Measurements from ENCODE around the gene PEX11G.

Gene PEX11G

DNA sequence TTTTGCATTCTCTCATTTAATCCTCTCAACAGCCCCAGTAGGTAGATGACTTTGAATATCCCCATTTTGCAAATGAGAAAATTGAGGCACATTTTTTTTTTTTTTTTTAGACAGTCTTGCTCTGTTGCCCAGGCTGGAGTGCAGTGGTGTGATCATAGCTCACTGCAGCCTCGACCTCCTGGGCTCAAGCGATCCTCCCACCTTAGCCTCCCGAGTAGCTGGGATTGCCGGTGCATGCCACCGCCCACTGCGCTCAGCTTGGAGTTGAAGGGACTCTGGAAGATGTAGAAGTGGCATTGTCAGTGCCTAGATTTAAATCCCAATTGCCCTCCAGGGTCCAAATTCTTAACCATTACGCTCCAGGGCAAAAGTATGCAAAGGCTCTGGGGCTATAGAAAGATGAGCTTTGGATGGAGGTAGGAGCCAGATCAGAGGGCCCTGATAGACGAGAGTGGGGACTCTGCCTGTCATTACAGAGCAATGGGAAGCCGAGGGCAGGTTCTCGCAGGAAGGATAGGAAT, 32.8 kb upstream of the PEX11G start:
- DNase-seq, result no peak

DNA sequence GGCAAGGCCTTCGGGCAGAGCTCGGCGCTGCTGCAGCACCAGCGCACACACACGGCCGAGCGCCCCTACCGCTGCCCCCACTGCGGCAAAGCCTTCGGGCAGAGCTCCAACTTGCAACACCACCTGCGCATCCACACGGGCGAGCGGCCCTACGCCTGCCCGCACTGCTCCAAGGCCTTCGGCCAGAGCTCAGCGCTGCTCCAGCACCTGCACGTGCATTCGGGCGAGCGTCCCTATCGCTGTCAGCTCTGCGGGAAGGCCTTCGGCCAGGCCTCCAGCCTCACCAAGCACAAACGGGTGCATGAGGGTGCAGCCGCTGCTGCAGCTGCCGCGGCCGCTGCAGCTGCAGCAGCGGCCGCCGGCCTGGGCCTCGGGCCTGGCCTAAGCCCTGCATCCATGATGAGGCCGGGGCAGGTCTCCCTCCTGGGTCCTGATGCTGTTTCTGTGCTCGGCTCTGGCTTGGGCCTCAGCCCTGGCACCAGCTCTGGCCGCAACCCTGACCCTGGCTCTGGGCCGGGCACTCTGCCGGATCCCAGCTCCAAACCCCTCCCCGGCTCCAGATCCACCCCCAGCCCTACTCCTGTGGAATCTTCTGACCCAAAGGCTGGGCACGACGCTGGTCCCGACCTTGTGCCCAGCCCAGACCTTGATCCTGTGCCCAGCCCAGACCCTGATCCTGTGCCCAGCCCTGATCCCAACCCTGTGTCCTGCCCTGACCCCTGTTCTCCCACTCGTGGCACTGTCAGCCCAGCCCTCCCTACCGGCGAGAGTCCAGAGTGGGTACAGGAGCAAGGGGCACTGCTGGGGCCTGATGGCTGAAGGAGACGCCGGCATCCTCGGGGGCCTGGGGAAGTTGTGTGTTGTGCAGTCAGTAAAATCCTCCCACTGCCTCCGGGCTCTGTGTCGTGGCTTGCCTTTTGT, 31.6 kb upstream of the PEX11G start:
- DNase-seq, result no peak

- DNase-seq, result no peak
Observed at GRCh38 chr19:7519361-7520130, 30.7 kb upstream of the PEX11G start.

- no peak for DNase-seq
Observed at GRCh38 chr19:7516878-7517277, 28.0 kb upstream of the PEX11G start.

DNA sequence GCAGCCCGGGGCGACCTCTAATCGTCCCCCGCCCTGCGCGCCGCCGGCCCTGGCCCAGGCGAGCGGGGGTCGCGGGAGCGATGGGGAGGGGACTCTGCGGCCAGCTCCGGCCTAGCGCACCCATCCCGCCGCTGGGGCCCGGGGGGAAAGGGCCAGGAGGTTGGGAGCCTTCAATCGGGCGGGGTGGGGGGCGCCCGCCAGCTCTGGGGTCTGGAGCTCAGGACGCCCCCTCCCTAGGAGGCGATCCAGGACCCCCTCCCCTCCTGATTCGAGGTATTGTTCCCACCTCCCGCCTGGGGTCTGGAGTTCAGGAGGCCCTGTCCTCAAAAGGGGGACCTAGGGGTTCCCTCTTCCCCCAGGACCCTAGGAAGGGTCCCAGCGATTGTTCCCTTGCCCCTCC, 27.5 kb upstream of the PEX11G start:
- DNase-seq, result no peak

GRCh38 chr19:7515645-7516151, 26.9 kb upstream of the PEX11G start, which contains the start of gene ZNF358:
Gene ZNF358 (plus strand): TSS chr19:7516103. CDS start chr19:7519243, 3,140 bp downstream.
- DNase-seq, result peak; percentile 77

- no peak for DNase-seq
Observed at GRCh38 chr19:7515110-7515644, 26.3 kb upstream of the PEX11G start.

DNA sequence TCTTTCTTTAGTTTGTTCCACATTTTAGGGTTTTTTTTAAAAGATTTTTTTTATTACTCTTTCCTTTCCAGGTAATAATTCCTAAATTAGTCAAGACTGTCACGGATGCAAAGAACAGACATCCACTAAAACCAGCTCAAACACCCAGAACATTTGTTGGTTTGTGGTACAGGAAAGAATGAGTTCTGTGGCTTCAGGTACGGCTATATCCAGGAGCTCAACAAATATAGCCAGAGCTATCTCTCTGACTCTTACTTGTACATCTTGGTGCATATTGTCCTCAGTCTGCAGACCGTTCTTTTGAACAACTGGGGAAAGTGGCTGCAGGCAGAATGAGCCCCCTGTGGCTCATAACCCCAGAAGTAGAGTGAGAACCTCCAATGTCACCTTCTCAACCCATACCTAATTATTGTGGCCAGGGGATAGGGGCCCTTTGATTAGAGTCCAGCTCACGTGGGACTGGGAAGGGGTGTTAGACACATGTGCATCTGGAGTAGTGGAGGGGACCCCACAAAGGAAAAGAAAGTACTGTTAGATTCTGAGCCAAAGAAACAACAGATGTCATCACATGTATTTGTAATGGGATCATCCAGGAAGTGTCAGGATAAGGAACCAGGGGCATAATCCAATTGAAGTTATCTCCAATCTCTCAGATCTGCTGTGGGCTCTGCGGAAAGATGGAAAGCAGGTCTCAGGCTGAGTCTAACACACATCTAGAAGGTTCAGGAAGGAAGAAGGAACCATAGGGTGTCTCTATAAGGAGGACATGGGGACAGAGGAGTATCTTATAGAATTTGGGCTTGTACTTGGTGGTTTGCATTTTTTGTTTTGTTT, 25.2 kb upstream of the PEX11G start:
- no peak for DNase-seq

DNA sequence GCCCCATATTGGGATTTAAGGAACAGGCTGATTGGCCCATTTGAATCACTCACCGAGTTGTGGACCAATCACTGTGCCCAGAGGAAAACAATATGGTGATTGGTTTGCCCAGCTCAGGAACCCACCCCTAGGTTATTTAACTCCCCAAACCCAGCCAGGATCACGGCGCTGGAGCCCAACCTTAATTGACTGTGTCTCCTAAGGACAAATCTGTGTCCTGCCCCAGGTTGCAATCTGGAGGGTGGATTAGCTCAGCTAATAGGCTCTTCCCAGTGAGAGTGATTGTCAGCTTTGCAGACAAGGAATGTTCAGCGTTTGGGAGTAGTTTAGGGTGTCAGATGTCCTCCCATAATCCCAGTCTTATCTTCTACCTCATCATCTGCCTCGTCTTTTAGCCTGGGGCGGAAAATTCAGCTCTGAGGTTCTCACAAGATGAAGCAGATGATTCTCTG, 23.6 kb upstream of the PEX11G start:
- DNase-seq, result no peak

- no peak for DNase-seq
Observed at GRCh38 chr19:7509625-7510024, 20.8 kb upstream of the PEX11G start.

- no peak for DNase-seq
Observed at GRCh38 chr19:7507884-7508283, 19.0 kb upstream of the PEX11G start.

- no peak for DNase-seq
Observed at GRCh38 chr19:7506385-7507328, 17.8 kb upstream of the PEX11G start.

- no peak for DNase-seq
Observed at GRCh38 chr19:7505682-7506384, 17.0 kb upstream of the PEX11G start.

- DNase-seq, result no peak
Observed at GRCh38 chr19:7505288-7505681, 16.4 kb upstream of the PEX11G start.

- DNase-seq, result no peak
Observed at GRCh38 chr19:7504684-7505083, 15.8 kb upstream of the PEX11G start.

DNA sequence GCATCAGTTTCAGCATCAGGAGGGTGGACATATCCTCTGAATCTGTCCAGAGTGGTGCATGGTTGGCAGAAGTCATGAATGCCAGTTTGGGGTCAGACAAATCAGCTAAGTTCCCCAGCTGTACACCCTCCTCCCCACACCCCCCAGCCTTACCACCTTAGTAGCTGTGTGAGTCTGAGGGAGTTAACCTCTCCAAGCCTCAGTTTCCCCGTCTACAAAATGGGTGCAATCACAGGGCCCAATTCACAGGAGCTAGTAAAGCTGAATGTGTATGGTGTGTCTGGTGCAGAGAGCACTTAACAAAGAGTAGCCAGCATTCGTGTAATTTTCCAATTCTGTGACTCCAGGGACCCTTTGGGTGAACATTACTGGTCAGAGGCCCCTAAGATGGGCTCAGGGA, 13.7 kb upstream of the PEX11G start:
- DNase-seq, result no peak

DNA sequence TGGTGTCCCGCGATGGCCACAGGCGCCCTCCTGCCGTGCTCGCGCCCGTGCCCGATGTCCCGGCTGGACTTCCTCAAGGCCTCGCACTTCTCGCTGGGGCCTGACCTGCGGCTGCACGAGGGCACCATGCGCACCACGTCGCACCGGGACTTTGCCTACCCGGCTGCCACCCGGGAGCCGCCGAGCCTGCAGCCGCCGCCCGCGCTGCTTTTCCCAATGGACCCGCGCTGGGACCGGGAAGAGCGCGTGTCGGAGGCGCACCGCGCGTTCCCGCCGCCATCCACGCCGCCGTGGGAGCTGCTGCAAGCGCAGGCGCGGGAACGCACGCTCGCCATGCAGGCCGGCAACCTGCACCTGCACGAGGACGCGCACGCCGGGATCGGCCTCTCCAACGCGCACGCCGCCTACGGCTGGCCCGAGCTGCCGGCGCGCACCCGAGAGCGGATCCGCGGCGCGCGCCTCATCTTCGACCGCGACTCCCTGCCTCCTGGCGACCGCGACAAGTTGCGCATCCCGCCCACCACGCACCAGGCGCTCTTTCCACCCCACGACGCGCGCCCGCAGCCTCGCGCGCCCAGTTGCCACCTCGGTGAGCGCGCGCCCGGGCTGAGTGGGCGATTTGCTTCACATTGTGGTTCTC, 12.1 kb upstream of the PEX11G start:
- peak; percentile 77 for DNase-seq

DNA sequence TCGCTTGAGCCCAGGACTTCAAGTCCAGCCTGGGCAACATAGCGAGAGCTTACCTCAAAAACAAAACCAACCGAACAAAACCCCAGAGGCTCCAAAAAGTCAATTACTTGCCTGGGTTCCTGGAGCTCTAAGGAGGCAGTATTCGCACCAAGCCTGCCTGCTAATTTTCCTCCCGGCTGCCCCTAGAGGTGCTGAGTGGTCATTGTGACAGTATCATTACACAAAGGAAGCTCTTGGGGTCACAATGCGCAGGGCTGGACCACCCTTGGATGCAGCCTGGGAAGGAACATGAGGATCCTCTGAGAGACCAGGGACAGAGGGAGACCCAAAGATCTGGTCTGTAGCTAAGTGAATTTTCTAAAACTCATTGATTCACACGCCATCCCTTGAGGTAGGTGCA, 8.5 kb upstream of the PEX11G start:
- no peak for DNase-seq

GRCh38 chr19:7494416-7495098, 5.7 kb upstream of the PEX11G start:
- DNase-seq, result no peak

All from activated CD8-positive, alpha-beta memory T cell treated with anti-CD3 and anti-CD28 coated beads for 24 hours (primary cell).